Stimulated activated CD8-positive, alpha-beta memory T cell treated with anti-CD3 and anti-CD28 coated beads, Interleukin-2, amount 100 ng/mL, for 1 hour (primary cell): ENCODE results near the gene COL25A1.
"Not testable (repeated sequence)": the region's sequence is repeated elsewhere in the genome, so short reads cannot be mapped to it uniquely, and the experiment has no call there.

Source experiments
- DNase-seq, 2 donors: peaks; one replicate each; pipeline ENCODE4 v3.0.0-alpha.2; 2020; ENCODE audit warnings: low read depth in 2 of 2

The COL25A1 gene

GRCh38 chr4:108954880-108955279, 347.6 kb downstream of the COL25A1 start:
- no peak for DNase-seq

- DNase-seq, result no peak
Measured at GRCh38 chr4:108953941-108954340, 348.5 kb downstream of the COL25A1 start.

GRCh38 chr4:108950158-108950915, 352.1 kb downstream of the COL25A1 start:
- no peak for DNase-seq

GRCh38 chr4:108947526-108947925, 354.9 kb downstream of the COL25A1 start:
- DNase-seq, result no peak

GRCh38 chr4:108946237-108946636, 356.2 kb downstream of the COL25A1 start:
- no peak for DNase-seq

- no peak for DNase-seq
Measured at GRCh38 chr4:108943976-108944591, 358.4 kb downstream of the COL25A1 start.

GRCh38 chr4:108943371-108943770, 359.1 kb downstream of the COL25A1 start:
- no peak for DNase-seq

GRCh38 chr4:108941904-108942430, 360.5 kb downstream of the COL25A1 start:
- DNase-seq, result no peak

- DNase-seq, result no peak
Measured at GRCh38 chr4:108940634-108941033, 361.8 kb downstream of the COL25A1 start.

- DNase-seq, result no peak
Measured at GRCh38 chr4:108940149-108940548, 362.3 kb downstream of the COL25A1 start.

GRCh38 chr4:108937066-108937465, 365.4 kb downstream of the COL25A1 start:
- DNase-seq, result no peak

GRCh38 chr4:108933925-108934324, 368.5 kb downstream of the COL25A1 start:
- DNase-seq, result not testable (repeated sequence)

- no peak for DNase-seq
Measured at GRCh38 chr4:108933046-108933445, 369.4 kb downstream of the COL25A1 start.

GRCh38 chr4:108931926-108932325, 370.5 kb downstream of the COL25A1 start:
- no peak for DNase-seq

- DNase-seq, result no peak
Measured at GRCh38 chr4:108930186-108930585, 372.3 kb downstream of the COL25A1 start.

- no peak for DNase-seq
Measured at GRCh38 chr4:108926781-108927180, 375.7 kb downstream of the COL25A1 start.

- no peak for DNase-seq
Measured at GRCh38 chr4:108926061-108926460, 376.4 kb downstream of the COL25A1 start.

- no peak for DNase-seq
Measured at GRCh38 chr4:108922191-108922590, 380.3 kb downstream of the COL25A1 start.

- no peak for DNase-seq
Measured at GRCh38 chr4:108920395-108921087, 381.9 kb downstream of the COL25A1 start.

- no peak for DNase-seq
Measured at GRCh38 chr4:108919226-108919893, 383.1 kb downstream of the COL25A1 start.

GRCh38 chr4:108917255-108917654, 385.2 kb downstream of the COL25A1 start:
- no peak for DNase-seq

- no peak for DNase-seq
Measured at GRCh38 chr4:108916638-108917037, 385.8 kb downstream of the COL25A1 start.
